ENCODE measurements around the gene GRK3. TPM values are rescaled to one million over a fixed set of nuclear protein-coding genes. Genes with fewer than 3 reads are reported as not detected.

GRK3 gene
- total RNA-seq, 2 donors from 2014 or later: 19.4 to 21.0 TPM

DNA sequence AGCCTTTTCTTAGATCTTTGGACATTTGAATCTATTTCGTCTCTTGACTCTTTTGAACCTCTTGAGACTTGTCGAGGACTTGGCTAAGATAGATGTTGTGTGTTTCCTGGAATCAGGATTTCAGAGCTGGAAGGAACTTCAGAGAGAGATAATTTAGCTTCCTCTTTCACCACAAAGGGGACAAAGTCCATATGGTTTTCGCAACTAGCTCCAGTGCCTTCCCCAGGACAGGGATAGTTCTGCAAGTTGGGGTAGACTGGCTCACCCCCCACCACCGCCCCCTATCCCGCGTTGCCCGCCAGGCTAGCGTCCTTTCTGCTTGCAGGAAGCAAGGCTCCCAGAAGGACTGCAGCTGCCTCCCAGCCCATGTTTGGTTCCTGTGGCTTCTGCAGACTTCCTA is 101.8 kb downstream of the GRK3 start:
- Histone ChIP-seq H3K9me3 (ENCODE audit: control insufficient read depth, low read length) (no peaks in the 10 kb centered on the region), H3K27ac (ENCODE audit: low read depth, low read length) (no peak overlapping the region), H3K9ac (ENCODE audit: extremely low read depth, low read length, poor library complexity, severe bottlenecking) (no peak overlapping the region), H3K4me1 (ENCODE audit: control insufficient read depth, insufficient read depth, low read length) (no peaks in the 10 kb centered on the region), H3K4me3 (ENCODE audit: low read length) (no peak overlapping the region), H3K36me3 (ENCODE audit: control insufficient read depth, insufficient read depth, low read length) (no peaks in the 10 kb centered on the region), H3K27me3 (ENCODE audit: control insufficient read depth, insufficient read depth, low read length, poor library complexity, severe bottlenecking) (no peaks in the 10 kb centered on the region)
- no peak for DNase-seq
- H3K27ac Mint-ChIP-seq: peak overlapping the region; percentile 6
- H3K9me3 Mint-ChIP-seq: no peaks in the 10 kb centered on the region
- H3K4me1 Mint-ChIP-seq: peaks cover 8% of the 10 kb centered on the region
- no peaks in the 10 kb centered on the region for H3K27me3 Mint-ChIP-seq (ENCODE audit: insufficient read depth)
- peaks cover 2% of the 10 kb centered on the region for H3K36me3 Mint-ChIP-seq (ENCODE audit: low read depth)
- 87 to 100% methylated on average over 1 to 8 of the region's 8 CpGs for WGBS, 2 experiments (ENCODE audit: insufficient coverage in 1 of 2, insufficient read length in 1 of 2)
- no peak overlapping the region for H3K4me3 Mint-ChIP-seq
- TF ChIP-seq, protein P1, sequence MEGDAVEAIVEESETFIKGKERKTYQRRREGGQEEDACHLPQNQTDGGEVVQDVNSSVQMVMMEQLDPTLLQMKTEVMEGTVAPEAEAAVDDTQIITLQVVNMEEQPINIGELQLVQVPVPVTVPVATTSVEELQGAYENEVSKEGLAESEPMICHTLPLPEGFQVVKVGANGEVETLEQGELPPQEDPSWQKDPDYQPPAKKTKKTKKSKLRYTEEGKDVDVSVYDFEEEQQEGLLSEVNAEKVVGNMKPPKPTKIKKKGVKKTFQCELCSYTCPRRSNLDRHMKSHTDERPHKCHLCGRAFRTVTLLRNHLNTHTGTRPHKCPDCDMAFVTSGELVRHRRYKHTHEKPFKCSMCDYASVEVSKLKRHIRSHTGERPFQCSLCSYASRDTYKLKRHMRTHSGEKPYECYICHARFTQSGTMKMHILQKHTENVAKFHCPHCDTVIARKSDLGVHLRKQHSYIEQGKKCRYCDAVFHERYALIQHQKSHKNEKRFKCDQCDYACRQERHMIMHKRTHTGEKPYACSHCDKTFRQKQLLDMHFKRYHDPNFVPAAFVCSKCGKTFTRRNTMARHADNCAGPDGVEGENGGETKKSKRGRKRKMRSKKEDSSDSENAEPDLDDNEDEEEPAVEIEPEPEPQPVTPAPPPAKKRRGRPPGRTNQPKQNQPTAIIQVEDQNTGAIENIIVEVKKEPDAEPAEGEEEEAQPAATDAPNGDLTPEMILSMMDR (conservative IDR thresholded peaks at IDR 0.05): no peak

DNA sequence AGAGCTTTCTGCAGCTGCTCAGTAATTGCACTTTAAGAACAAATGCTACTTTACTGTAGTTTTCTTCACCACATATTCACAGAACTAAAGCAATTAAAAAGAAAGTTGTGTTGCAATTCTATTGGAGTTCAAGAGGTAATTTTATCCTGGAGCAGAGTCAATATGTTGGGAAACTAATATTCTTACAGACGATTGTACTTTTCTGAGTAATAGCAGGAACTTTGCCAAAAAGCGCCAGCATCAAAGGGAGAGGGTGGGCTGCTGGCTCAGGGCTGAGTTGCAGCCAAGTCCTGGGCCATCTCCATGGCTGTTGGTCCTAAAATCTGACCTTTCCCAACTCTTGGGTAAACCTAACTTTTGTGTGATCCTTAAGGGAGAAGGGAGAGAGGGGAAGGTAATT is 104.0 kb downstream of the GRK3 start:
- no peaks in the 10 kb centered on the region for H3K27me3 ChIP-seq (ENCODE audit: control insufficient read depth, insufficient read depth, low read length, poor library complexity, severe bottlenecking)
- DNase-seq: no peak
- Mint-ChIP-seq H3K4me3 (no peak overlapping the region), H3K9me3 (no peaks in the 10 kb centered on the region), H3K27ac (no peak overlapping the region), H3K27me3 (ENCODE audit: insufficient read depth) (no peaks in the 10 kb centered on the region), H3K36me3 (ENCODE audit: low read depth) (peaks cover 2% of the 10 kb centered on the region), H3K4me1 (peaks cover 8% of the 10 kb centered on the region)
- H3K9ac ChIP-seq (ENCODE audit: extremely low read depth, low read length, poor library complexity, severe bottlenecking): no peak overlapping the region
- no peaks in the 10 kb centered on the region for H3K36me3 ChIP-seq (ENCODE audit: control insufficient read depth, insufficient read depth, low read length)
- H3K27ac ChIP-seq (ENCODE audit: low read depth, low read length): no peak overlapping the region
- WGBS, 2 experiments (ENCODE audit: insufficient coverage in 1 of 2, insufficient read length in 1 of 2): 92 to 94% methylated on average over 2 of the region's 2 CpGs
- TF ChIP-seq, protein P1 (conservative IDR thresholded peaks at IDR 0.05): no peak
- no peaks in the 10 kb centered on the region for H3K9me3 ChIP-seq (ENCODE audit: control insufficient read depth, low read length)
- no peak overlapping the region for H3K4me3 ChIP-seq (ENCODE audit: low read length)
- H3K4me1 ChIP-seq (ENCODE audit: control insufficient read depth, insufficient read depth, low read length): no peaks in the 10 kb centered on the region

DNA sequence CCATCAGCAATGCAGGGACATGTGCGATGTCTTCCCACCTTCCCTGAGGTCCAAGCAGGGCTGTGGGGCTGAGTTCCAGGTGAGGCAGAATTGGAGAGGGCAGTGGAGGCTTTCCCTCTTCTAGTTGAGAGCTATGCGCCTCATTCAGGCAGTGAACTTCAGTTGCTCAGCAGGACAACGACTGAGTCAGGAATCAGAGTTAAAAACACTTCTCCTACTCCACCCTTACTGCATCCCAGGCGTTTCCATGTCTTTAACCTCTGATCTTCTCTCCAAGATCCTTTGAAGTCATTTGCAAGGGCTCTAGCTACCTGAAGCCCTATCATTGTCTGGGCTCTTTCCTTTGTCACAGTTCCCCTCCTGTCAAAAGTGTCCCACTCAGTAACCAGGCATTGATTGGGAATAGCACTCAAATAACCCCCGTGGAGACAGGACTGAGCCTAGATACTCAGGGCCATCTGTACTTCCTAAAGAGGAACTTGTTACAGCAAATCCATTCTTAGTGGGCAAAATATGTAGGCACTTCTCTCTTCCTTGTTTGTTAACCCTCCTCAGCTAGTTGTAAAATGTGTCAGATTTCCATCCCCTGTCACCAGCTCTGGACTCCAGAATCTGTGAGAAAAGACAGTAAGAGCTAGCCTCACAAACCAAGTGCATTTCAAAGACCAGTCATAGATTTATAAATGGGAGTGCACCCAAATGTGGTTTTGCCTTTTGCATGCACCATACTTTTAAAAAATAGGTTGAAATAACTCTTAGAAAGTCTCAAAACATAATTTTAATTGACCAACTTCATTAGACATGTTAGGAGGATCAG is 105.0 kb downstream of the GRK3 start:
- H3K9ac ChIP-seq (ENCODE audit: extremely low read depth, low read length, poor library complexity, severe bottlenecking): no peak overlapping the region
- no peaks in the 10 kb centered on the region for H3K27me3 ChIP-seq (ENCODE audit: control insufficient read depth, insufficient read depth, low read length, poor library complexity, severe bottlenecking)
- Mint-ChIP-seq H3K9me3 (no peaks in the 10 kb centered on the region), H3K27ac (no peak overlapping the region), H3K36me3 (ENCODE audit: low read depth) (peaks cover 2% of the 10 kb centered on the region), H3K27me3 (ENCODE audit: insufficient read depth) (no peaks in the 10 kb centered on the region), H3K4me1 (peaks cover 8% of the 10 kb centered on the region), H3K4me3 (no peak overlapping the region)
- no peaks in the 10 kb centered on the region for H3K4me1 ChIP-seq (ENCODE audit: control insufficient read depth, insufficient read depth, low read length)
- no peak for DNase-seq
- TF ChIP-seq, protein P1 (conservative IDR thresholded peaks at IDR 0.05): no peak
- WGBS, 2 experiments (ENCODE audit: insufficient coverage in 1 of 2, insufficient read length in 1 of 2): 71 to 73% methylated on average over 4 to 5 of the region's 5 CpGs
- H3K9me3 ChIP-seq (ENCODE audit: control insufficient read depth, low read length): no peaks in the 10 kb centered on the region
- no peak overlapping the region for H3K4me3 ChIP-seq (ENCODE audit: low read length)
- H3K36me3 ChIP-seq (ENCODE audit: control insufficient read depth, insufficient read depth, low read length): no peaks in the 10 kb centered on the region
- no peak overlapping the region for H3K27ac ChIP-seq (ENCODE audit: low read depth, low read length)

Measured in endodermal cell (in vitro differentiated cells).